Adrenal gland (tissue), 12 donors: ENCODE results near the gene ANO7. TPM values are rescaled to one million over a fixed set of nuclear protein-coding genes. Genes with fewer than 3 reads are reported as not detected.

ENCODE experiments used
- DNase-seq, 7 donors: peaks; one replicate each; pipeline ENCODE4 v3.0.0-alpha.2; 2019 to 2020
- H3K27ac ChIP-seq, 5 donors: fragments of 200-600 bp; sonication (generic) in 4 of 5; 1 replicate in 3 of 5; 2 replicates in 2 of 5; pipeline versions ENCODE4 v1.5.1 to v1.8.0; 2016 to 2020; ENCODE audit warnings: mild to moderate bottlenecking in 1 of 5
- H3K27me3 ChIP-seq: fragments of 200-600 bp; 2 replicates; pipeline ENCODE4 v1.8.0; 2021
- H3K36me3 ChIP-seq, 2 donors: fragments of 200-600 bp; replicated peaks in 1 of 2; 1 replicate in 1 of 2; 2 replicates in 1 of 2; pipeline versions ENCODE4 v1.5.1 to v1.8.0; 2018 to 2022
- H3K4me1 ChIP-seq, 2 donors: fragments of 200-600 bp; replicated peaks in 1 of 2; 1 replicate in 1 of 2; 2 replicates in 1 of 2; pipeline versions ENCODE4 v1.5.1 to v1.8.0; 2018 to 2021
- H3K4me3 ChIP-seq, 4 donors: fragments of 200-600 bp; sonication (generic) in 3 of 4; one replicate each; pipeline ENCODE4 v1.5.1; 2016 to 2018
- H3K9me3 ChIP-seq, 3 donors: fragments of 200-600 bp; sonication (generic) in 1 of 3; replicated peaks in 1 of 3; 1 replicate in 2 of 3; 2 replicates in 1 of 3; pipeline versions ENCODE4 v1.5.1 to v1.8.0; 2016 to 2021
- POLR2A ChIP-seq, 2 donors: fragments of 450-650 bp; IDR thresholded peaks; one replicate each; pipeline ENCODE4 v1.6.1; 2017; ENCODE audit warnings: antibody characterized with exemption in 2 of 2, mild to moderate bottlenecking in 2 of 2, moderate library complexity in 1 of 2
- WGBS, 4 donors: extraction: QIAGEN DNeasy Blood & Tissue Kit in 2 of 4; methylation state at CpG; one replicate each; pipeline versions ENCODE4 v1.1.5 to v1.1.7; 2013 to 2017; 5-methylcytosine and 5-hydroxymethylcytosine counted together
- intact Hi-C, 2 donors: fragments of 100-400 bp; cut with DNase I; formaldehyde crosslinking; loops; one replicate each; pipeline versions ENCODE4 v1.14.1 to v1.15.0; 2022 to 2023
- polyA plus RNA-seq, 3 donors: library from polyadenylated mRNA; stranded (reverse); fragments of 200-250 nt in 2 of 3; fragments of 350-450 nt in 1 of 3; fragmentation: Illumina TruSeq in 1 of 3; extraction: RNeasy Lipid Tissue Mini Kit (QIAGEN cat#74804) in 1 of 3; gene quantifications; one replicate each; pipeline ENCODE4 v1.2.3, GENCODE V29; 2013 to 2014
- total RNA-seq, 9 donors: library from RNA; depleted of rRNA in 4 of 9; stranded (reverse); fragments of >200 nt in 4 of 9; fragments of 120-200 nt in 1 of 9; fragmentation: NEBNext Ultra II Directional in 1 of 9; extraction: Animal tissue kit (Norgen Biotek cat#: 25700) in 1 of 9; gene quantifications; one replicate each; pipeline versions ENCODE4 v1.1.0 to v1.2.4, GENCODE V29; 2013 to 2023
- TF ChIP-seq, protein P1 (sequence below), 6 experiments: fragments of 450-650 bp in 4 of 6; fragments of 200-600 bp in 2 of 6; sonication (generic) in 1 of 6; IDR thresholded peaks; 1 replicate in 5 of 6; 2 replicates in 1 of 6; pipeline versions ENCODE4 v1.5.1 to v1.8.0; 2016 to 2021; ENCODE audit warnings: antibody characterized with exemption in 6 of 6, mild to moderate bottlenecking in 2 of 6, moderate library complexity in 1 of 6
- donor health status: healthy with polysubstance abuse.
- donor health status: Bipolar disorder and iron deficiency.
- donor health status: DM: yes; HTN: yes; CAD: no.
- donor health status: DM: no; HTN: no; CAD: no.
- donor health status: DM: no; HTN: no; CAD: no.
- donor health status: DM: yes; HTN: yes; CAD: no.

ANO7 gene
- total and polyA plus RNA-seq, 12 donors: 0.48 to 5.1 (median 1.8) TPM

DNA sequence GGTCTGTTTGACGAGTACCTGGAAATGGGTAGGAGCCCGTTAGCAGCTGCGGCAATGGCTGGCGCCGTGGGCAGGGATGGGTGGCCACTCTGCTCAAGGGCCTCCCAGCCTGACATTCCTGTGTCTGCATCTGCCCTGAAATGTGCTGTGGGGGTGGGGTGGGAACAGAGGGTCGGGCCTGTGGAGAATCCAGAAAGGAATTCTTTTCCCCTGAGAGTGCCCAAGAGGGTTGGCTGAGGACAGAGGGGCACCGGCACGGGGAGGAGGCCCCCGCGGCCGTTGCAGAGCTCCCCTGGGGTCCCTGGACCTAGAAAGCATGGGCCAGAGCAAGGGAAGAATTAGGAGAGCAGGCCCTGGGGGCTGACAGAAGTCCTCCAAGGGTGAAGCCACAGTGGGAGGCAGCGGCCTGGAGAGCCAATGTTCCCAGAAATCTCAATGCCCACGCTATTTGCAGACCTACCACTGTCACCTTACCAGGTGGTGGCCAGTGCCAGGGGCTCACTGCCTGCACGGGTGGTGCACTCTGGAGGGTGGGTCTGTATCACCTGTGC, 27.8 kb downstream of the ANO7 start:
- no peaks in the 10 kb centered on the region for H3K9me3 ChIP-seq
- TF ChIP-seq, protein P1, sequence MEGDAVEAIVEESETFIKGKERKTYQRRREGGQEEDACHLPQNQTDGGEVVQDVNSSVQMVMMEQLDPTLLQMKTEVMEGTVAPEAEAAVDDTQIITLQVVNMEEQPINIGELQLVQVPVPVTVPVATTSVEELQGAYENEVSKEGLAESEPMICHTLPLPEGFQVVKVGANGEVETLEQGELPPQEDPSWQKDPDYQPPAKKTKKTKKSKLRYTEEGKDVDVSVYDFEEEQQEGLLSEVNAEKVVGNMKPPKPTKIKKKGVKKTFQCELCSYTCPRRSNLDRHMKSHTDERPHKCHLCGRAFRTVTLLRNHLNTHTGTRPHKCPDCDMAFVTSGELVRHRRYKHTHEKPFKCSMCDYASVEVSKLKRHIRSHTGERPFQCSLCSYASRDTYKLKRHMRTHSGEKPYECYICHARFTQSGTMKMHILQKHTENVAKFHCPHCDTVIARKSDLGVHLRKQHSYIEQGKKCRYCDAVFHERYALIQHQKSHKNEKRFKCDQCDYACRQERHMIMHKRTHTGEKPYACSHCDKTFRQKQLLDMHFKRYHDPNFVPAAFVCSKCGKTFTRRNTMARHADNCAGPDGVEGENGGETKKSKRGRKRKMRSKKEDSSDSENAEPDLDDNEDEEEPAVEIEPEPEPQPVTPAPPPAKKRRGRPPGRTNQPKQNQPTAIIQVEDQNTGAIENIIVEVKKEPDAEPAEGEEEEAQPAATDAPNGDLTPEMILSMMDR (IDR thresholded peaks at IDR 0.05): no peak
- TF ChIP-seq POLR2A (IDR thresholded peaks at IDR 0.05): no peak
- DNase-seq: no peak
- 69 to 100% (median 80%) methylated on average over 1 to 14 of the region's 14 CpGs for WGBS, 4 donors
- H3K36me3 ChIP-seq: no peaks in the 10 kb centered on the region
- H3K4me1 ChIP-seq: peaks cover 11% of the 10 kb centered on the region in 2 donors
- no peak overlapping the region for H3K27ac ChIP-seq
- no peak overlapping the region for H3K4me3 ChIP-seq
- intact Hi-C loops: loop anchor here in 1 of 2 donors (10.0 kb wide), 1 partner anchor 361 kb away; no protein-coding TSS in a partner anchor
- no peaks in the 10 kb centered on the region for H3K27me3 ChIP-seq

- H3K36me3 ChIP-seq: no peaks in the 10 kb centered on the region
- H3K27me3 ChIP-seq: no peaks in the 10 kb centered on the region
- H3K27ac ChIP-seq: peak overlapping the region; percentile 4 to 97 (median 82)
- WGBS, 4 donors: 0 to 1% (median 0%) methylated on average over 8 to 71 of the region's 77 CpGs
- H3K4me3 ChIP-seq: peak overlapping the region in 2 of 4 donors; percentile 14 to 64
- peak in 1 of 2 donors; percentile 56 for TF ChIP-seq POLR2A (IDR thresholded peaks at IDR 0.05)
- TF ChIP-seq, protein P1 (IDR thresholded peaks at IDR 0.05): peak in 2 of 6 experiments; percentile 12 to 29
- H3K4me1 ChIP-seq: peaks cover 11% of the 10 kb centered on the region in 2 donors
- peak; percentile 74 to 87 (median 85) for DNase-seq
- intact Hi-C loops: loop anchor here in 1 of 2 donors (10.0 kb wide), 1 partner anchor 363 kb away; no protein-coding TSS in a partner anchor
- H3K9me3 ChIP-seq: no peaks in the 10 kb centered on the region
Measured at GRCh38 chr2:241217320-241218031, 29.0 kb downstream of the ANO7 start.

DNA sequence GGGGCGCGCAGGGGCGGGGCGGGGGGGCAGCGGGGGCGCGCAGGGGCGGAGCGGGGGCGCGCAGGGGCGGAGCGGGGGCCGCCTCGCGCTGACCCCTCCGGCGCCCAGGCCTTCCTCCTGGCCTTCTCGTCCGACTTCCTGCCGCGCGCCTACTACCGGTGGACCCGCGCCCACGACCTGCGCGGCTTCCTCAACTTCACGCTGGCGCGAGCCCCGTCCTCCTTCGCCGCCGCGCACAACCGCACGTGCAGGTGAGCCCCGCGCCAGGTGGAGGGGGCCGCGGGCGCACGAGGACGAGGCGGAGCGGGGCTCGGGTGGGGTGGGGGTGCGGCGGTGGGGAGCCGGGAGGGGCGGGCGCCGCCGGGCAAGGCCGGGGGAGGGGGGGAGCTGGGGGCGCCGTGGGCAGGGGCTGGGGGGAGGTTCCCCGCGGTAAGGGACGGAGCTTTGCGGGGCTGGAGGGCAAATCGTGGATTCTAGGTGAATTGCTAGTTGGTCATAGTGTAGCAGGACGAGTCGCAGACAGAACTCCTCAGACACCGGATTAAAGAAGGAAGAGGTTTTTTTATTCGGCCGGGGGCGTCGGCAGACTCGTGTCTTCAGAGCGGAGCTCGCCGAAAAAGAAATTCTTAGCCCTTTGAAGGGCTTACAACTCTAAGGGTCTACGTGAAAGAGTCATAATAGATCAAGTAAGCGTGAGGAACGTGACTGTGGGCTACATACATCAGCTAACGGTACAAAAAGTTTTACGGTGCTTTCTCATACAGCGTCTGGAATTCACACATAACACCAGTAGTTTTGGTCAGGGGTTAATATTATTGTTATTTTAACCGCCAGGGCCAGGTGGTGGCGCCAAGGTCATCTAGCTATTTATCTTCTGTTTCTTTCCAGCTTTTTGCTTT, 29.9 kb downstream of the ANO7 start:
- Histone ChIP-seq H3K36me3 (no peaks in the 10 kb centered on the region), H3K27ac (peak overlapping the region in 3 of 5 donors; percentile 71 to 92 (median 78)), H3K9me3 (no peaks in the 10 kb centered on the region), H3K27me3 (no peaks in the 10 kb centered on the region), H3K4me1 (peaks cover 11% of the 10 kb centered on the region in 2 donors), H3K4me3 (peak overlapping the region in 2 of 4 donors; percentile 54 to 95)
- peak in 6 of 7 donors; percentile 44 to 66 (median 56) for DNase-seq
- WGBS, 4 donors: 0 to 1% (median 0%) methylated on average over 23 to 78 of the region's 83 CpGs
- intact Hi-C loops: loop anchor here in 1 of 2 donors (10.0 kb wide), 1 partner anchor 364 kb away; no protein-coding TSS in a partner anchor
- TF ChIP-seq POLR2A (IDR thresholded peaks at IDR 0.05): no peak
- TF ChIP-seq, protein P1 (IDR thresholded peaks at IDR 0.05): peak in 3 of 6 experiments; percentile 15 to 42 (median 18)
